ENCODE results near the gene LCE1E.

Gene LCE1E

DNA sequence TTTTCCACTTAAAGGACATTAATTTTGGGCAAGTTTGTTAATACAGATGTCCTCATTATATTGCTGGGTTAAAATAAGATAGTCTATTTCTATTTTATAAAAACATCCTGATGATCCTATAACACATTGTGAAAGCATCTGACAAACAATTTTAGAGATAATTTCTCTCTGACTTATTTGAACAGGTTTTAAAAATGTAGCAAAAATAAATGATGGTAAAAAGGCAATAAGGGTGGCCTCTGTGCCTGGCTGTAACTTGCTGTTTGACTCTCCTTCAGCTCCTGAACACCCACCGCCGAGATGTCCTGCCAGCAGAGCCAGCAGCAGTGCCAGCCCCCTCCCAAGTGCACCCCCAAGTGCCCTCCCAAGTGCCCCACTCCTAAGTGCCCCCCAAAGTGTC is 41.1 kb downstream of the LCE1E start, which contains the start of gene LCE1A:
LCE1A (plus strand) TSS at position 301 of the 400 bp plus-strand sequence; CDS start at position 301, 0 bp downstream.
- no peak within 1 kb of the TSS for H3K4me3 ChIP-seq (ENCODE audit: low read length)
- no peaks in the 10 kb centered on the region for H3K36me3 ChIP-seq (ENCODE audit: control insufficient read depth, insufficient read depth, low read length)
- H3K9me3 ChIP-seq (ENCODE audit: control insufficient read depth, insufficient read depth, low read length), result peaks cover 5% of the 10 kb centered on the region
- no CpG with 5 or more reads among the region's 2 CpGs for WGBS (ENCODE audit: insufficient coverage, insufficient read length)
- H3K4me1 ChIP-seq (ENCODE audit: control insufficient read depth, insufficient read depth, low read length), result no peaks in the 10 kb centered on the region
- no peaks in the 10 kb centered on the region for H3K27me3 ChIP-seq (ENCODE audit: control insufficient read depth, insufficient read depth, low read length)
- no peak for DNase-seq (ENCODE audit: low read depth, low spot score)
- H3K27ac ChIP-seq (ENCODE audit: low read length), result no peak within 1 kb of the TSS

DNA sequence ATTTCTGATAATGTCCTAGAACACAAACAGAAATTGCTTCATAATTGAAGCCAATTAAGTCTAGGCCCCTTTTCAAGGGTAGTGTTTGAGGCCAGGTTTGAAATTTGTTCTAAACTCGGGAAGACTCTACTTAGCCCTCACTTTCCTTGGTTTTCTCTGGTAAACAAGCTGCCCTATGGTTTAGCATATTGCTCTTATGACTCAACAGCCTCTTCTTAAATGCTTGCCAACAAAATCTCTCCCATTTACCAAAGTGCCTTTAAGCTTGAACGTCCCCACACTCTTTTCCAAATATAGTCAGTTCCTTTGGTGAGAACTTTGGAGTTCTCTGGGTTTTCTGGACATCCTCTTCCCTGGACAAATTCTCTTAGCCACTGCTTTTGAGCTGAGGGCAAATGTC is 50.8 kb downstream of the LCE1E start:
- DNase-seq (ENCODE audit: low read depth, low spot score), result no peak
- Histone ChIP-seq H3K4me3 (ENCODE audit: low read length) (no peak overlapping the region), H3K9me3 (ENCODE audit: control insufficient read depth, insufficient read depth, low read length) (peaks cover 4% of the 10 kb centered on the region), H3K36me3 (ENCODE audit: control insufficient read depth, insufficient read depth, low read length) (no peaks in the 10 kb centered on the region), H3K27ac (ENCODE audit: low read length) (no peak overlapping the region), H3K27me3 (ENCODE audit: control insufficient read depth, insufficient read depth, low read length) (no peaks in the 10 kb centered on the region), H3K4me1 (ENCODE audit: control insufficient read depth, insufficient read depth, low read length) (no peaks in the 10 kb centered on the region)
- WGBS (ENCODE audit: insufficient coverage, insufficient read length), result no CpG with 5 or more reads among the region's 2 CpGs

All from iPS DF 6.9 (cell line).